NCI-H748 (cell line): ENCODE results near the gene C19orf18.

Source experiments
- DNase-seq: peaks from one replicate; lab custom pipeline; 2025; ENCODE audit not compliant: unreplicated experiment; lab: John Stamatoyannopoulos, UW

Gene C19orf18

GRCh38 chr19:57947419-57948134 lies 26.8 kb downstream of the C19orf18 start, which contains the start of gene ZNF256:
Gene ZNF256 (minus strand): TSS chr19:57947706. CDS start chr19:57947474, 232 bp downstream.
- DNase-seq = peak; percentile 99

GRCh38 chr19:57947088-57947418 lies 27.3 kb downstream of the C19orf18 start:
- no peak for DNase-seq

- no peak for DNase-seq
These were observed 28.0 kb downstream of the C19orf18 start for GRCh38 chr19:57946316-57946715.

GRCh38 chr19:57941593-57941992 lies 32.7 kb downstream of the C19orf18 start:
- DNase-seq = no peak

- DNase-seq = no peak
These were observed 38.6 kb downstream of the C19orf18 start for GRCh38 chr19:57935731-57936130.

- DNase-seq = peak; percentile 94
These were observed 39.3 kb downstream of the C19orf18 start, which contains the start of gene ZNF418 for GRCh38 chr19:57934820-57935665. Gene ZNF418 (minus strand): TSS chr19:57935402. CDS start chr19:57933822, 1,580 bp downstream.

GRCh38 chr19:57927587-57927986 lies 46.7 kb downstream of the C19orf18 start:
- DNase-seq = no peak

- peak; percentile 99 for DNase-seq
These were observed 58.0 kb downstream of the C19orf18 start, which contains the start of gene ZNF417 for GRCh38 chr19:57916168-57916995. Gene ZNF417 (minus strand): TSS chr19:57916592. CDS start chr19:57916411, 181 bp downstream.

GRCh38 chr19:57914531-57914930 lies 59.8 kb downstream of the C19orf18 start:
- DNase-seq = no peak
